GM13977 (cell line): Measurements from ENCODE around the gene TGFBR3.

ENCODE experiments used
- DNase-seq: peaks from one replicate; pipeline ENCODE4 v3.0.0; 2012; ENCODE audit warnings: low spot score
- CTCF ChIP-seq: IDR thresholded peaks from 2 replicates; pipeline ENCODE4 v1.5.1; 2012; ENCODE audit warnings: mild to moderate bottlenecking, control low read depth; ENCODE audit not compliant: insufficient read depth; ENCODE audit errors: extremely low read depth, missing control alignments
- in situ Hi-C: fragments of 300-500 bp; cut with MboI; formaldehyde crosslinking; loops from one replicate; pipeline ENCODE4 v1.12.0; 2022; ENCODE audit warnings: low sequenced_read_pairs, low pct_unique_long_range_greater_than_20kb, mixed read lengths, inconsistent platforms; ENCODE audit not compliant: unreplicated experiment

TGFBR3 gene

GRCh38 chr1:91701472-91701869 is 184.5 kb downstream of the TGFBR3 start:
- DNase-seq, result no peak
- TF ChIP-seq CTCF, result no peak
- in situ Hi-C loops, result no loop called here

- in situ Hi-C loops, result no loop called here
- TF ChIP-seq CTCF, result no peak
- no peak for DNase-seq
Observed at GRCh38 chr1:91700771-91701471, 185.0 kb downstream of the TGFBR3 start.

GRCh38 chr1:91700332-91700731 is 185.6 kb downstream of the TGFBR3 start:
- DNase-seq, result no peak
- no peak for TF ChIP-seq CTCF
- in situ Hi-C loops, result no loop called here

DNA sequence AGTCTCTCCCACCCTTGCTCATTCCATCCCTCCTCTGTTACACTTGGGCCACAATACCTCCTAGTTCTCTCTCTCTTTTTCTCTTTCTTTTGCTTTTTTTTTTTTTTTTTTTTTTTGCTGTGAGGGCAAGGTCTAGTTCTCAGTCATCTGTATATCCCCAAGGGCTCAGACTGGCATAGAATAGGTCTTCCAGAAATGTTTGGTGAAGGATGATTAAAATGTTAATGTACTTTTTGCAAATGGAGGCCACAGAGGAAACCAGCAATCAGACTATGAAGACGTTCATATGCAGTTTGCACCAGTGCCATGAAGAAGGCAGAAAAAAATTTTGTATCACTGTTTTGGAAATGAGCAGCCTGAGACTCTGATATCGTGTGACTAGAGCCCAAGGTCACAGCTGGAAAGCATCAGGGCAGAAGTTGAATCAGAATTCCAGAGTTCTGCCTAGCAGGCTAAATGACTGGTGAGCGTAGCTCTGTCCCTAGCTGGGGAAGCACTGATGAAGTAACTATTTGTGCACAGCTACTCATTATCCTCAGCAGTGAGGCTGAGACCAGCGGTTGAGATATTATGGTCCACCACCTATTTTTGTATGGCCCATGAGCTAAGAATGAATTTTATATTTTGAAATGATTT is 186.5 kb downstream of the TGFBR3 start:
- no peak for DNase-seq
- in situ Hi-C loops, result no loop called here
- TF ChIP-seq CTCF, result no peak

- TF ChIP-seq CTCF, result no peak
- no peak for DNase-seq
- in situ Hi-C loops, result no loop called here
Observed at GRCh38 chr1:91697861-91698260, 188.1 kb downstream of the TGFBR3 start.

- TF ChIP-seq CTCF, result no peak
- DNase-seq, result peak; percentile 34
- in situ Hi-C loops, result no loop called here
Observed at GRCh38 chr1:91697416-91697815, 188.5 kb downstream of the TGFBR3 start.
